Mammary epithelial cell (primary cell): ENCODE results near the gene LILRB1.

Experiments
- CTCF ChIP-seq, 2 donors: IDR thresholded peaks in 1 of 2; conservative IDR thresholded peaks in 1 of 2; 2 replicates each; pipeline ENCODE4 v1.5.1; 2011 to 2012; ENCODE audit warnings: inconsistent platforms in 2 of 2, low read length in 2 of 2, mild to moderate bottlenecking in 2 of 2, control low read depth in 1 of 2, low read depth in 1 of 2; ENCODE audit not compliant: insufficient read depth in 1 of 2; ENCODE audit errors: extremely low read depth in 1 of 2
- EZH2 ChIP-seq: IDR thresholded peaks from 2 replicates; pipeline ENCODE4 v1.6.1; 2012; ENCODE audit warnings: low read length, inconsistent platforms, borderline replicate concordance

DNA sequence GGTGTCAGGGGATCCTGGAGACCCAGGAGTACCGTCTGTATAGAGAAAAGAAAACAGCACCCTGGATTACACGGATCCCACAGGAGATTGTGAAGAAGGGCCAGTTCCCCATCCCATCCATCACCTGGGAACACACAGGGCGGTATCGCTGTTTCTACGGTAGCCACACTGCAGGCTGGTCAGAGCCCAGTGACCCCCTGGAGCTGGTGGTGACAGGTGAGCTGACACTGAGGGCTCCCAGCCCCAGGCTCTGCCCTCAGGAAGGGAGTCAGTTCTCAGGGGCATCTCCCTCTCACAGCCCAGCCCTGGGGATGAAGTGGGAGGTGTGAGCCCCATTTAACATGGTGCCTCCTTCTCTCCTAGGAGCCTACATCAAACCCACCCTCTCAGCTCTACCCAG lies 35.5 kb upstream of the LILRB1 start:
- no peak for TF ChIP-seq CTCF (conservative IDR thresholded peaks at IDR 0.05 in 1 of 2, IDR thresholded peaks at IDR 0.05 in 1 of 2; ENCODE audit: extremely low read depth in 1 of 2, insufficient read depth in 1 of 2, low read depth in 1 of 2, low read length in 2 of 2)
- no peak for TF ChIP-seq EZH2
